Heart right ventricle (tissue), 16 donors: ENCODE data around the gene TMPRSS11A. TPM values are rescaled to one million over a fixed set of nuclear protein-coding genes. Genes with fewer than 3 reads are reported as not detected.

Experiments
- ATAC-seq, 8 donors: fragments of 200-7000 bp; cut with Tn5 transposase; one replicate each; pipeline ENCODE4 v1.9.1; 2020; ENCODE audit warnings: mild to moderate bottlenecking in 8 of 8, moderate library complexity in 8 of 8, moderate number of reproducible peaks in 1 of 8
- DNase-seq, 2 donors: peaks; one replicate each; pipeline ENCODE4 v3.0.0-alpha.2; 2020
- H3K27ac ChIP-seq, 10 donors: fragments of 200-600 bp; sonication (generic) in 2 of 10; one replicate each; pipeline versions ENCODE4 v1.5.0 to v1.8.0; 2020 to 2022; ENCODE audit warnings: mild to moderate bottlenecking in 3 of 10
- H3K27me3 ChIP-seq, 7 donors: fragments of 200-600 bp; one replicate each; pipeline ENCODE4 v1.8.0; 2021 to 2022; ENCODE audit warnings: mild to moderate bottlenecking in 2 of 7
- H3K36me3 ChIP-seq, 9 donors: fragments of 200-600 bp; sonication (generic) in 1 of 9; one replicate each; pipeline versions ENCODE4 v1.5.0 to v1.8.0; 2020 to 2022; ENCODE audit warnings: mild to moderate bottlenecking in 2 of 9
- H3K4me1 ChIP-seq, 9 donors: fragments of 200-600 bp; sonication (generic) in 1 of 9; one replicate each; pipeline versions ENCODE4 v1.5.0 to v1.8.0; 2020 to 2022; ENCODE audit warnings: mild to moderate bottlenecking in 4 of 9
- H3K4me3 ChIP-seq, 10 donors: fragments of 200-600 bp; sonication (generic) in 2 of 10; one replicate each; pipeline versions ENCODE4 v1.5.0 to v1.8.0; 2020 to 2022; ENCODE audit warnings: mild to moderate bottlenecking in 7 of 10, moderate library complexity in 2 of 10
- H3K9me3 ChIP-seq, 11 donors: fragments of 200-600 bp in 10 of 11; sonication (generic) in 2 of 11; one replicate each; pipeline versions ENCODE4 v1.5.0 to v1.8.0; 2013 to 2022; ENCODE audit warnings: mild to moderate bottlenecking in 2 of 11, control low read depth in 1 of 11, moderate library complexity in 1 of 11
- CTCF ChIP-seq, 9 donors: fragments of 200-600 bp; sonication (generic) in 2 of 9; IDR thresholded peaks; one replicate each; pipeline versions ENCODE4 v1.5.0 to v1.8.0; 2021 to 2022; ENCODE audit warnings: antibody characterized with exemption in 9 of 9, mild to moderate bottlenecking in 5 of 9, moderate library complexity in 1 of 9
- WGBS, 2 donors: extraction: QIAGEN DNeasy Blood & Tissue Kit; methylation state at CpG; one replicate each; pipeline ENCODE4 v1.1.7; 2013; ENCODE audit warnings: inconsistent platforms in 1 of 2; 5-methylcytosine and 5-hydroxymethylcytosine counted together
- intact Hi-C, 10 donors: fragments of 100-400 bp; cut with DNase I; formaldehyde crosslinking; loops; one replicate each; pipeline versions ENCODE4 v1.11.1 to v1.14.2; 2022
- polyA plus RNA-seq, 2 donors: library from polyadenylated mRNA; stranded (reverse); fragments of 200-250 nt; gene quantifications; one replicate each; pipeline ENCODE4 v1.2.3, GENCODE V29; 2013
- total RNA-seq, 10 donors: library from RNA; stranded (reverse); fragmentation: NEBNext Ultra II Directional in 3 of 10; extraction: Animal tissue kit (Norgen Biotek cat#: 25700) in 3 of 10; gene quantifications; one replicate each; pipeline versions ENCODE4 v1.2.1 to v1.2.4, GENCODE V29; 2021 to 2023
- donor health status: Arrhythmogenic right ventricular cardiomyopathy.
- donor health status: ischemic (EF 13 %, LVEDD 7.1; RV severe dilation, severe dysfunction).
- donor health status: healthy with polysubstance abuse.
- donor health status: DM: no; HTN: yes; CAD: no.
- donor health status: DM: no; HTN: no; CAD: no.
- donor health status: ischemic (EF 25% LVEDD 6.9; RV normal size, moderate dysfunction).
- donor health status: ischemic (EF 25% LVEDD 5.7; RV mildly dilated, moderate dysfunction).
- donor health status: healthy.
- donor health status: DM: yes; HTN: yes; CAD: no.
- donor health status: Ischemic cardiomyopathy.
- donor health status: ischemic (EF 35%, LVEDD 5.7; RV mildly dilated, moderate dysfunction).
- donor health status: nonischemic (EF 11% LVEDD 7.7; RV severe dilation, severe dysfunction).
- donor health status: DM: yes; HTN: yes; CAD: no.
- donor health status: PGD.
- donor health status: ischemic (EF 29% LVEDD 5.4; RV normal size, mild dysfunction).
- donor health status: nonischemic (EF 23%, LVEDD 6.1; RV moderate dilation, normal function).

The TMPRSS11A gene
- total and polyA plus RNA-seq, 12 donors, result 0.01 TPM; not detected in 11

GRCh38 chr4:67896421-67897065, 66.8 kb downstream of the TMPRSS11A start:
- no peak for TF ChIP-seq CTCF (IDR thresholded peaks at IDR 0.05)
- H3K36me3 ChIP-seq, result no peaks in the 10 kb centered on the region
- no peak overlapping the region for H3K4me3 ChIP-seq
- intact Hi-C loops, result no loop called here
- DNase-seq (no peak), ATAC-seq (no peak)
- 92 to 97% methylated on average over 26 of the region's 26 CpGs for WGBS, 2 donors
- H3K27ac ChIP-seq, result no peak overlapping the region
- H3K9me3 ChIP-seq, result peaks cover 0 to 9% (median 0%) of the 10 kb centered on the region in 11 donors
- no peaks in the 10 kb centered on the region for H3K27me3 ChIP-seq
- no peaks in the 10 kb centered on the region for H3K4me1 ChIP-seq

GRCh38 chr4:67894659-67895058, 68.6 kb downstream of the TMPRSS11A start:
- Histone ChIP-seq H3K9me3 (peaks cover 0 to 9% (median 0%) of the 10 kb centered on the region in 11 donors), H3K4me1 (no peaks in the 10 kb centered on the region), H3K27me3 (no peaks in the 10 kb centered on the region), H3K27ac (no peak overlapping the region), H3K4me3 (no peak overlapping the region), H3K36me3 (no peaks in the 10 kb centered on the region)
- intact Hi-C loops, result no loop called here
- no peak for DNase-seq
- 67 to 88% methylated on average over 1 of the region's 1 CpG for WGBS, 2 donors
- TF ChIP-seq CTCF (IDR thresholded peaks at IDR 0.05), result no peak
- ATAC-seq, result no peak

DNA sequence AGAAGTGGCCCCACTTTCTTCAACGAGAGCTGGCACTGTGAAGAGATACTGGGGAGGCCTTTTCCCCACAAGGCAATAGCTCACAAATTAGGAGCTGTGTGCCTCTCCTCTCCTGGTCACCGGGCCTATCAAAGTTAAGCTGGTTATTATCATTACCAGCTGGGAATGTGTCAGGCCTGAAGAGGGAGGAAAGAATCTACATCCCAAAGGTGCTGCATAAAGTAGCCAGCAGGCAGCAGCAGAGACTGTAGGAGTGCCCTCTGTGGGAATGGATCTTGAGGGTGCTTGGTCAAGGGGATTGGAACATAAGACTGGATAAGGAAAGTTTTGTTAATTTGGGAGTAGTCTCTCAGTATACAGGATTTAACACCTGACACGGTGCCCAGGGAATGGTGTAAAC, 70.4 kb downstream of the TMPRSS11A start:
- WGBS, 2 donors, result 44 to 45% methylated on average over 3 of the region's 3 CpGs

GRCh38 chr4:67892253-67892652, 71.0 kb downstream of the TMPRSS11A start:
- no peak for TF ChIP-seq CTCF (IDR thresholded peaks at IDR 0.05)
- Histone ChIP-seq H3K4me3 (no peak overlapping the region), H3K27me3 (no peaks in the 10 kb centered on the region), H3K4me1 (no peaks in the 10 kb centered on the region), H3K27ac (no peak overlapping the region), H3K36me3 (no peaks in the 10 kb centered on the region), H3K9me3 (peaks cover 0 to 9% (median 0%) of the 10 kb centered on the region in 11 donors)
- ATAC-seq (no peak), DNase-seq (no peak)
- 59 to 63% methylated on average over 2 of the region's 2 CpGs for WGBS, 2 donors
- intact Hi-C loops, result no loop called here

More for the DNA sequence above, 70.4 kb downstream of the TMPRSS11A start:
- H3K9me3 ChIP-seq, result peaks cover 0 to 9% (median 0%) of the 10 kb centered on the region in 11 donors
- no peak for TF ChIP-seq CTCF (IDR thresholded peaks at IDR 0.05)
- no peak for ATAC-seq
- H3K36me3 ChIP-seq, result no peaks in the 10 kb centered on the region
- H3K27me3 ChIP-seq, result no peaks in the 10 kb centered on the region
- intact Hi-C loops, result no loop called here
- no peaks in the 10 kb centered on the region for H3K4me1 ChIP-seq
- DNase-seq, result no peak
- H3K27ac ChIP-seq, result no peak overlapping the region
- H3K4me3 ChIP-seq, result no peak overlapping the region
